Keratinocyte (primary cell): ENCODE results near the gene CA11. TPM values are rescaled to one million over a fixed set of nuclear protein-coding genes. Genes with fewer than 3 reads are reported as not detected.

Experiments used
- DNase-seq: peaks from one replicate; pipeline ENCODE4 v3.0.0-alpha.2; 2011; ENCODE audit warnings: low read depth, missing footprints, low spot score
- FAIRE-seq: peaks from 2 replicates; lab custom pipeline; 2011; peaks lifted over from hg19 to GRCh38; lab: Jason Lieb, UNC
- H2AFZ ChIP-seq: 2 replicates; pipeline ENCODE4 v1.6.0; 2012; ENCODE audit warnings: low read length, control low read depth, inconsistent platforms; ENCODE audit not compliant: control insufficient read depth
- H3K27ac ChIP-seq: 2 replicates; pipeline ENCODE4 v1.5.1; 2011; ENCODE audit warnings: low read length; ENCODE audit not compliant: control insufficient read depth, insufficient read depth
- H3K27me3 ChIP-seq: 3 replicates; pipeline ENCODE4 v1.6.0; 2011; ENCODE audit warnings: low read length; ENCODE audit not compliant: control insufficient read depth, insufficient read depth; ENCODE audit errors: extremely low read depth
- H3K36me3 ChIP-seq, 2 experiments: 2 replicates in 1 of 2; 3 replicates in 1 of 2; pipeline ENCODE4 v1.5.1; 2011; ENCODE audit warnings: low read length in 2 of 2, mild to moderate bottlenecking in 1 of 2; ENCODE audit not compliant: control insufficient read depth in 2 of 2, insufficient read depth in 2 of 2; ENCODE audit errors: extremely low read depth in 1 of 2
- H3K4me1 ChIP-seq: 3 replicates; pipeline ENCODE4 v1.5.1; 2011; ENCODE audit warnings: low read length; ENCODE audit not compliant: control insufficient read depth, insufficient read depth; ENCODE audit errors: extremely low read depth
- H3K4me2 ChIP-seq: 3 replicates; pipeline ENCODE4 v1.6.0; 2011; ENCODE audit warnings: low read depth, low read length; ENCODE audit not compliant: control insufficient read depth, insufficient read depth; ENCODE audit errors: extremely low read depth
- H3K4me3 ChIP-seq, 3 experiments: fragments of 200-600 bp in 1 of 3; sonication (generic) in 1 of 3; 2 replicates in 2 of 3; 3 replicates in 1 of 3; pipeline ENCODE4 v1.5.1; 2011 to 2016; ENCODE audit warnings: low read length in 3 of 3, mild to moderate bottlenecking in 3 of 3, control low read depth in 2 of 3, inconsistent platforms in 1 of 3, low read depth in 1 of 3, mixed read lengths in 1 of 3, mixed run types in 1 of 3, moderate library complexity in 1 of 3; ENCODE audit not compliant: control insufficient read depth in 2 of 3, insufficient read depth in 2 of 3; ENCODE audit errors: extremely low read depth in 1 of 3
- H3K79me2 ChIP-seq: 2 replicates; pipeline ENCODE4 v1.6.0; 2012; ENCODE audit warnings: low read length; ENCODE audit not compliant: control insufficient read depth, insufficient read depth
- H3K9ac ChIP-seq: 3 replicates; pipeline ENCODE4 v1.6.0; 2011; ENCODE audit warnings: low read length; ENCODE audit not compliant: control insufficient read depth, insufficient read depth; ENCODE audit errors: extremely low read depth
- H3K9me1 ChIP-seq: 3 replicates; pipeline ENCODE4 v1.6.0; 2011; ENCODE audit warnings: low read length; ENCODE audit not compliant: control insufficient read depth, insufficient read depth; ENCODE audit errors: extremely low read depth
- H3K9me3 ChIP-seq: 2 replicates; pipeline ENCODE4 v1.5.1; 2012; ENCODE audit warnings: low read depth, low read length; ENCODE audit not compliant: control insufficient read depth
- H4K20me1 ChIP-seq: 3 replicates; pipeline ENCODE4 v1.6.0; 2011; ENCODE audit warnings: low read length; ENCODE audit not compliant: control insufficient read depth, insufficient read depth; ENCODE audit errors: extremely low read depth
- CTCF ChIP-seq, 3 experiments: IDR thresholded peaks in 1 of 3; conservative IDR thresholded peaks in 1 of 3; optimal IDR thresholded peaks in 1 of 3; 2 replicates in 2 of 3; 3 replicates in 1 of 3; pipeline versions ENCODE3 to v1.5.1; 2011; ENCODE audit warnings: low read length in 3 of 3, mild to moderate bottlenecking in 3 of 3, moderate library complexity in 2 of 3, control low read depth in 1 of 3, inconsistent platforms in 1 of 3; ENCODE audit not compliant: insufficient read depth in 2 of 3; ENCODE audit errors: extremely low read depth in 1 of 3
- EZH2 ChIP-seq: IDR thresholded peaks from one replicate; pipeline ENCODE4 v1.6.1; 2012; ENCODE audit warnings: inconsistent platforms, mild to moderate bottlenecking, low read length, moderate library complexity
- dilution Hi-C: fragments of 300-500 bp; cut with MboI; formaldehyde crosslinking; loops from one replicate; pipeline ENCODE4 v1.7.0; 2020; ENCODE audit warnings: low sequenced_read_pairs; ENCODE audit not compliant: extremely low pct_ligation_motif_present
- polyA plus RNA-seq, 5 experiments: library from polyadenylated mRNA; depleted of rRNA in 3 of 5; stranded (reverse) in 3 of 5; stranded (forward) in 1 of 5; unstranded in 1 of 5; fragments of >200 nt; gene quantifications; 1 replicate in 1 of 5; 2 replicates in 3 of 5; 3 replicates in 1 of 5; pipeline versions ENCODE4 v1.2.1 to v1.2.3, GENCODE V29; 2011 to 2012; ENCODE audit warnings: missing spikeins in 2 of 5, low read depth in 1 of 5, low replicate concordance in 1 of 5

The CA11 gene
- polyA plus RNA-seq, 1 donor (not counting 4 experiments of a cell fraction or from before 2014, with no cell fraction given) = 1.6 TPM

- Histone ChIP-seq H3K4me1 (peaks cover 18% of the 10 kb centered on the region), H3K27me3 (no peaks in the 10 kb centered on the region), H3K79me2 (peaks cover 3% of the 10 kb centered on the region), H3K9me3 (no peaks in the 10 kb centered on the region), H2AFZ (no peak overlapping the region), H4K20me1 (no peaks in the 10 kb centered on the region), H3K9me1 (no peaks in the 10 kb centered on the region), H3K9ac (peak overlapping the region; percentile 67), H3K27ac (peak overlapping the region; percentile 47), H3K4me3 (peak overlapping the region in 2 of 3 experiments; percentile 34 to 73), H3K4me2 (peak overlapping the region; percentile 75), H3K36me3 (peaks cover 1 to 4% of the 10 kb centered on the region in 2 experiments)
- FAIRE-seq (no peak), DNase-seq (no peak)
- TF ChIP-seq CTCF (optimal IDR thresholded peaks at IDR 0.05 in 1 of 3, IDR thresholded peaks at IDR 0.05 in 1 of 3, conservative IDR thresholded peaks at IDR 0.05 in 1 of 3; ENCODE audit: extremely low read depth in 1 of 3, insufficient read depth in 2 of 3, low read length in 3 of 3) = no peak
- no peak for TF ChIP-seq EZH2
- dilution Hi-C loops = no loop called here
These were observed 20.9 kb downstream of the CA11 start for GRCh38 chr19:48624791-48625723.

- H3K4me3 ChIP-seq = peak overlapping the region; percentile 34 to 73 (median 66)
- DNase-seq (no peak), FAIRE-seq (no peak)
- peaks cover 23% of the 10 kb centered on the region for H3K4me1 ChIP-seq
- H3K27me3 ChIP-seq = no peaks in the 10 kb centered on the region
- peak overlapping the region; percentile 98 for H3K4me2 ChIP-seq
- no peak for TF ChIP-seq CTCF (optimal IDR thresholded peaks at IDR 0.05 in 1 of 3, IDR thresholded peaks at IDR 0.05 in 1 of 3, conservative IDR thresholded peaks at IDR 0.05 in 1 of 3; ENCODE audit: extremely low read depth in 1 of 3, insufficient read depth in 2 of 3, low read length in 3 of 3)
- TF ChIP-seq EZH2 = no peak
- H3K79me2 ChIP-seq = peaks cover 3% of the 10 kb centered on the region
- peak overlapping the region; percentile 78 for H3K9ac ChIP-seq
- H3K27ac ChIP-seq = peak overlapping the region; percentile 78
- H3K9me3 ChIP-seq = no peaks in the 10 kb centered on the region
- no peaks in the 10 kb centered on the region for H3K9me1 ChIP-seq
- no peaks in the 10 kb centered on the region for H4K20me1 ChIP-seq
- dilution Hi-C loops = no loop called here
- peaks cover 1 to 4% of the 10 kb centered on the region in 2 experiments for H3K36me3 ChIP-seq
- peak overlapping the region; percentile 93 for H2AFZ ChIP-seq
These were observed 21.9 kb downstream of the CA11 start for GRCh38 chr19:48624067-48624594.
